Left ventricle myocardium inferior (tissue), 1 donor: ENCODE results near the gene SPAM1. TPM values are rescaled to one million over a fixed set of nuclear protein-coding genes. Genes with fewer than 3 reads are reported as not detected.

Experiments
- DNase-seq: peaks from one replicate; pipeline ENCODE4 v3.0.0-alpha.2; 2020
- H3K27ac ChIP-seq: fragments of 200-600 bp; replicated peaks from 2 replicates; pipeline ENCODE4 v1.8.0; 2021
- H3K27me3 ChIP-seq: fragments of 200-600 bp; 2 replicates; pipeline ENCODE4 v1.8.0; 2021; ENCODE audit warnings: low read depth
- H3K36me3 ChIP-seq: fragments of 200-600 bp; 2 replicates; pipeline ENCODE4 v1.8.0; 2021
- H3K4me1 ChIP-seq: fragments of 200-600 bp; 2 replicates; pipeline ENCODE4 v1.8.0; 2021
- H3K4me3 ChIP-seq: fragments of 200-600 bp; 2 replicates; pipeline ENCODE4 v1.8.0; 2021; ENCODE audit warnings: mild to moderate bottlenecking, moderate library complexity
- H3K9me3 ChIP-seq: fragments of 200-600 bp; replicated peaks from 2 replicates; pipeline ENCODE4 v1.8.0; 2021
- CTCF ChIP-seq: fragments of 200-600 bp; IDR thresholded peaks from 2 replicates; pipeline ENCODE4 v1.8.0; 2021; ENCODE audit warnings: antibody characterized with exemption, mild to moderate bottlenecking, borderline replicate concordance
- intact Hi-C: fragments of 100-400 bp; cut with micrococcal nuclease; formaldehyde crosslinking; loops from one replicate; pipeline ENCODE4 v1.11.0; 2022
- total RNA-seq: library from RNA; stranded (reverse); fragmentation: NEBNext Ultra II Directional; extraction: Animal tissue kit (Norgen Biotek cat#: 25700); gene quantifications from one replicate; pipeline ENCODE4 v1.2.1, GENCODE V29; 2021
- donor health status: DM: no; HTN: yes; CAD: no; lungs with severe emphysema.

SPAM1 gene
- total RNA-seq, 1 donor from 2014 or later = not detected

- no peak for DNase-seq
- Histone ChIP-seq H3K27ac (no peak overlapping the region), H3K27me3 (no peaks in the 10 kb centered on the region), H3K4me1 (no peaks in the 10 kb centered on the region), H3K36me3 (no peaks in the 10 kb centered on the region), H3K9me3 (no peaks in the 10 kb centered on the region), H3K4me3 (no peak overlapping the region)
- TF ChIP-seq CTCF = no peak
- intact Hi-C loops = no loop called here
Observed at GRCh38 chr7:123918309-123918708, 6.7 kb upstream of the SPAM1 start.

- Histone ChIP-seq H3K4me1 (no peaks in the 10 kb centered on the region), H3K4me3 (no peak overlapping the region), H3K9me3 (no peaks in the 10 kb centered on the region), H3K27ac (no peak overlapping the region), H3K27me3 (no peaks in the 10 kb centered on the region), H3K36me3 (no peaks in the 10 kb centered on the region)
- no peak for DNase-seq
- TF ChIP-seq CTCF = no peak
- intact Hi-C loops = no loop called here
Observed at GRCh38 chr7:123923599-123923998, 1.4 kb upstream of the SPAM1 start.

- Histone ChIP-seq H3K36me3 (no peaks in the 10 kb centered on the region), H3K27me3 (no peaks in the 10 kb centered on the region), H3K4me1 (no peaks in the 10 kb centered on the region), H3K27ac (no peak overlapping the region), H3K9me3 (no peaks in the 10 kb centered on the region), H3K4me3 (no peak overlapping the region)
- intact Hi-C loops = no loop called here
- TF ChIP-seq CTCF = no peak
- no peak for DNase-seq
Observed at GRCh38 chr7:123929107-123929506, 4.1 kb downstream of the SPAM1 start.

GRCh38 chr7:123929655-123930054 lies 4.6 kb downstream of the SPAM1 start:
- no peaks in the 10 kb centered on the region for H3K36me3 ChIP-seq
- H3K4me1 ChIP-seq = no peaks in the 10 kb centered on the region
- no peaks in the 10 kb centered on the region for H3K27me3 ChIP-seq
- intact Hi-C loops = no loop called here
- no peak overlapping the region for H3K27ac ChIP-seq
- no peak for DNase-seq
- no peak overlapping the region for H3K4me3 ChIP-seq
- H3K9me3 ChIP-seq = peaks cover 4% of the 10 kb centered on the region
- TF ChIP-seq CTCF = no peak

- DNase-seq = no peak
- intact Hi-C loops = no loop called here
- Histone ChIP-seq H3K4me1 (no peaks in the 10 kb centered on the region), H3K9me3 (peaks cover 23% of the 10 kb centered on the region), H3K4me3 (no peak overlapping the region), H3K27me3 (no peaks in the 10 kb centered on the region), H3K27ac (no peak overlapping the region), H3K36me3 (no peaks in the 10 kb centered on the region)
- no peak for TF ChIP-seq CTCF
Observed at GRCh38 chr7:123935436-123936381, 10.7 kb downstream of the SPAM1 start.
